Erythroblast (primary cell): ENCODE data around the gene LRRC49.

Experiments
- GATA1 ChIP-seq: IDR thresholded peaks from 2 replicates; pipeline ENCODE4 v1.6.1; 2011; ENCODE audit warnings: low read depth, mild to moderate bottlenecking, control low read depth, low read length, moderate library complexity
- POLR2A ChIP-seq: IDR thresholded peaks from 2 replicates; pipeline ENCODE4 v1.6.1; 2011; ENCODE audit warnings: mild to moderate bottlenecking, low read length

GRCh38 chr15:70976851-70977250 is 84.2 kb downstream of the LRRC49 start:
- TF ChIP-seq POLR2A (no peak), GATA1 (no peak)
